Natural killer cell (primary cell): Measurements from ENCODE around the gene CRABP2. TPM values are rescaled to one million over a fixed set of nuclear protein-coding genes. Genes with fewer than 3 reads are reported as not detected.

Source experiments
- ATAC-seq, 3 donors: fragments of 150-1000 bp in 2 of 3; fragments of 200-7000 bp in 1 of 3; cut with Tn5 transposase; 1 replicate in 1 of 3; 2 replicates in 2 of 3; pipeline ENCODE4 v1.10.0; 2021; ENCODE audit warnings: mild to moderate bottlenecking in 2 of 3, moderate library complexity in 2 of 3
- DNase-seq, 2 donors: peaks; one replicate each; pipeline versions ENCODE4 v3.0.0 to v3.0.0-alpha.2; 2013 to 2021; ENCODE audit warnings: mixed read lengths in 1 of 2
- H3K27ac ChIP-seq: one replicate; pipeline ENCODE4 v1.5.1; 2013; ENCODE audit warnings: mild to moderate bottlenecking, low read length
- H3K27me3 ChIP-seq: one replicate; pipeline ENCODE4 v1.6.1; 2013; ENCODE audit warnings: low read length; ENCODE audit not compliant: control insufficient read depth, insufficient read depth
- H3K36me3 ChIP-seq: one replicate; pipeline ENCODE4 v1.6.1; 2013; ENCODE audit warnings: low read length; ENCODE audit not compliant: control insufficient read depth, insufficient read depth
- H3K4me1 ChIP-seq: one replicate; pipeline ENCODE4 v1.6.1; 2013; ENCODE audit warnings: low read length; ENCODE audit not compliant: control insufficient read depth, insufficient read depth
- H3K4me3 ChIP-seq: one replicate; pipeline ENCODE4 v1.5.1; 2013; ENCODE audit warnings: low read length
- H3K9me3 ChIP-seq: one replicate; pipeline ENCODE4 v1.6.1; 2013; ENCODE audit warnings: low read length; ENCODE audit not compliant: control insufficient read depth, insufficient read depth
- H3K27ac Mint-ChIP-seq, 2 donors: one replicate each; pipeline ENCODE4 v1.8.0; 2022; ENCODE audit warnings: mild to moderate bottlenecking in 2 of 2, mixed read lengths in 2 of 2, moderate library complexity in 1 of 2
- H3K27me3 Mint-ChIP-seq, 2 donors: one replicate each; pipeline ENCODE4 v1.8.0; 2022; ENCODE audit warnings: low read depth in 2 of 2, mixed read lengths in 2 of 2
- H3K36me3 Mint-ChIP-seq: one replicate; pipeline ENCODE4 v1.8.0; 2022; ENCODE audit warnings: mixed read lengths
- H3K4me1 Mint-ChIP-seq, 2 donors: one replicate each; pipeline ENCODE4 v1.8.0; 2022; ENCODE audit warnings: mixed read lengths in 2 of 2
- H3K4me3 Mint-ChIP-seq: one replicate; pipeline ENCODE4 v1.8.0; 2022; ENCODE audit warnings: mild to moderate bottlenecking, moderate library complexity, mixed read lengths
- H3K9me3 Mint-ChIP-seq, 2 donors: one replicate each; pipeline ENCODE4 v1.8.0; 2022; ENCODE audit warnings: mixed read lengths in 2 of 2
- WGBS: methylation state at CpG from one replicate; pipeline ENCODE4 v1.1.7; 2013; ENCODE audit warnings: missing lambda C conversion rate; ENCODE audit not compliant: insufficient coverage; 5-methylcytosine and 5-hydroxymethylcytosine counted together
- intact Hi-C: fragments of 100-400 bp; cut with micrococcal nuclease; formaldehyde crosslinking; loops from one replicate; pipeline ENCODE4 v1.14.2; 2022
- total RNA-seq, 4 donors: library from RNA; stranded (reverse); fragments of 120-200 nt in 1 of 4; gene quantifications; one replicate each; pipeline versions ENCODE4 v1.2.3 to v1.2.4, GENCODE V29; 2013 to 2022
- TF ChIP-seq, protein P1 (sequence below): fragments of 200-600 bp; IDR thresholded peaks from one replicate; pipeline ENCODE4 v1.8.0; 2022; ENCODE audit warnings: antibody characterized with exemption

The CRABP2 gene
- total RNA-seq, 3 donors from 2014 or later (not counting 1 experiment from before 2014, with no cell fraction given), result 3.0 to 3.8 (median 3.0) TPM

DNA sequence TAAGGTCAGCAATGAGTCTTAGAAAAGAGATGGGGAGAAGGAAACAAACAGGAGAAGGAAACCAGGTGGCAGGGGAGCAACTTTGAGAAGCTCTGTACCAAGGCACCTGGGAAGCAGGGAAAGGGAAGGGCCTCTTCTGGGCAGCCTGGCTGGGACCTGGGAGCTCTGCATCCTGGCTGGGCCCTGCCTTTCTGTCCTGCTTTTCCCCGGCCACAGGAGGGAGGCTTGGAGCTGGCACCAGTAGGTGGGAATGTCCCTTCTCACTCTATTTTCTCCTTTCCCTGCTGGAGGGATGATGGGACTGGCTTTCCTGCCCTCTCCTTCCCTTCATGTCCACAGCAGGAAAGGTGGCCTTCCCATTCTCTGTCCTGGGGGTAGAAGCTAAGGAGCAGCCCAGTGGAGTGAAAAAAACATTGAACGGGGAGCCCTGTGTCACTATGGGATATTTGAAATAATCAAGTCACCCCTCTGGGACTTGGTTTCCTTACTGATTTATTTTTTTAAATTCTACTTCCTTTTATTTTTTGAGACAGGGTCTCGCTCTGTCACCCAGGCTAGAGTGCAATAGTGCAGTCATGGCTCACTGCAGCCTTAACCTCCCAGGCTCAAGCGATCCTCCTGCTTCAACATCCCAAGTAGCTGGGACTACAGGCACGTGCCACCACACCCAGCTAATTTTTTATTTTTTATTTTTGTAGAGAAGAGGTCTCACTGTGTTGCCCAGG, 23.1 kb downstream of the CRABP2 start:
- peaks cover 32% of the 10 kb centered on the region for H3K27me3 ChIP-seq
- H3K27me3 Mint-ChIP-seq, result peaks cover 36 to 39% of the 10 kb centered on the region in 2 donors
- no peak for ATAC-seq

DNA sequence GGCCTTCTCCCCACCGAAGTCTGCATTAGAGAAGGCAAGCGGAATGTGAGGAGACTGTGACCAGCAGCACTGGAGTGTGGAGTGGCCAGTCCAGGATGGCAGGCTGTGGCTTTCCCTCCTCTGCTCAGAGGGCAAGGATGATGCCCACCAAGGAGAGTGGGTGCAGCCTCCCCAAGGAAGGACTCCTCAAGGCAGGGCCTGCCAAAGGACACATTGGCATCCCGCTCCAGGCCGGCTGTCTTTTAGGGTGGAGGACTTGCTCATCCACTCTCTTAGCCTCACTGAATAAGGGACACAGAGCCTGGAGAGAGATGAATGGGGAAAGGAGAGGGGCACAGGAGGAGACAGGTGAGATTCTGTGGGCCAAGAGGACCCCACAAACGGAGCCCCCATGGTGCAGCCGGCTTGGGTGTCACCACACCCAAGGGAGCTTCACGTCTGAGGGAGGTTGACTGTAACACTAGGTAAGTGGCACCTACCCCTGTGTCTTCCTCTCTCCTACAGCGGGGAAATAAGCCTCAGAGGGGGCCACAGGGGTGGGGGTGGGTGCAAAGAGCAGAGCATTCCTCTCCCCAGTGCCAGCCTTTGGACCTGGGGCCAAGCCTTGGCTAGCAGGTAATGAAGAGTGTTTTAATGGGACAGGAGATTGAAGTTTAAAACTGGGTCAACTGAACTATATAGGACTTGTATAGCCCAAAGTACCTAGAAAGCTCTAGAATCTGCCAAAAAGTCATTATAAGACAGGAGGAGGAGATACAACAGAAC, 24.0 kb downstream of the CRABP2 start:
- H3K4me3 ChIP-seq, result no peak overlapping the region
- no peak for ATAC-seq
- no peak for DNase-seq
- H3K9me3 Mint-ChIP-seq, result no peaks in the 10 kb centered on the region
- intact Hi-C loops, result no loop called here
- no peak overlapping the region for H3K27ac ChIP-seq
- no peaks in the 10 kb centered on the region for H3K36me3 Mint-ChIP-seq
- H3K4me1 ChIP-seq, result peaks cover 17% of the 10 kb centered on the region
- no peak overlapping the region for H3K4me3 Mint-ChIP-seq
- TF ChIP-seq, protein P1, sequence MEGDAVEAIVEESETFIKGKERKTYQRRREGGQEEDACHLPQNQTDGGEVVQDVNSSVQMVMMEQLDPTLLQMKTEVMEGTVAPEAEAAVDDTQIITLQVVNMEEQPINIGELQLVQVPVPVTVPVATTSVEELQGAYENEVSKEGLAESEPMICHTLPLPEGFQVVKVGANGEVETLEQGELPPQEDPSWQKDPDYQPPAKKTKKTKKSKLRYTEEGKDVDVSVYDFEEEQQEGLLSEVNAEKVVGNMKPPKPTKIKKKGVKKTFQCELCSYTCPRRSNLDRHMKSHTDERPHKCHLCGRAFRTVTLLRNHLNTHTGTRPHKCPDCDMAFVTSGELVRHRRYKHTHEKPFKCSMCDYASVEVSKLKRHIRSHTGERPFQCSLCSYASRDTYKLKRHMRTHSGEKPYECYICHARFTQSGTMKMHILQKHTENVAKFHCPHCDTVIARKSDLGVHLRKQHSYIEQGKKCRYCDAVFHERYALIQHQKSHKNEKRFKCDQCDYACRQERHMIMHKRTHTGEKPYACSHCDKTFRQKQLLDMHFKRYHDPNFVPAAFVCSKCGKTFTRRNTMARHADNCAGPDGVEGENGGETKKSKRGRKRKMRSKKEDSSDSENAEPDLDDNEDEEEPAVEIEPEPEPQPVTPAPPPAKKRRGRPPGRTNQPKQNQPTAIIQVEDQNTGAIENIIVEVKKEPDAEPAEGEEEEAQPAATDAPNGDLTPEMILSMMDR, result no peak
- no peak overlapping the region for H3K27ac Mint-ChIP-seq
- H3K9me3 ChIP-seq, result no peaks in the 10 kb centered on the region
- peaks cover 39 to 40% of the 10 kb centered on the region in 2 donors for H3K27me3 Mint-ChIP-seq
- H3K27me3 ChIP-seq, result peaks cover 34% of the 10 kb centered on the region
- no peaks in the 10 kb centered on the region for H3K36me3 ChIP-seq
- peaks cover 5 to 17% of the 10 kb centered on the region in 2 donors for H3K4me1 Mint-ChIP-seq
- WGBS, result 80% methylated on average over 7 of the region's 8 CpGs

More for the DNA sequence above, 23.1 kb downstream of the CRABP2 start:
- no peaks in the 10 kb centered on the region for H3K36me3 Mint-ChIP-seq
- WGBS, result 69% methylated on average over 3 of the region's 5 CpGs
- no peak for DNase-seq
- intact Hi-C loops, result no loop called here
- no peaks in the 10 kb centered on the region for H3K36me3 ChIP-seq
- no peak overlapping the region for H3K27ac ChIP-seq
- H3K4me3 ChIP-seq, result no peak overlapping the region
- H3K4me1 ChIP-seq, result peaks cover 13% of the 10 kb centered on the region
- no peak overlapping the region for H3K4me3 Mint-ChIP-seq
- no peaks in the 10 kb centered on the region for H3K9me3 ChIP-seq
- peaks cover 5 to 12% of the 10 kb centered on the region in 2 donors for H3K4me1 Mint-ChIP-seq
- H3K9me3 Mint-ChIP-seq, result no peaks in the 10 kb centered on the region
- TF ChIP-seq, protein P1, result no peak
- H3K27ac Mint-ChIP-seq, result no peak overlapping the region

DNA sequence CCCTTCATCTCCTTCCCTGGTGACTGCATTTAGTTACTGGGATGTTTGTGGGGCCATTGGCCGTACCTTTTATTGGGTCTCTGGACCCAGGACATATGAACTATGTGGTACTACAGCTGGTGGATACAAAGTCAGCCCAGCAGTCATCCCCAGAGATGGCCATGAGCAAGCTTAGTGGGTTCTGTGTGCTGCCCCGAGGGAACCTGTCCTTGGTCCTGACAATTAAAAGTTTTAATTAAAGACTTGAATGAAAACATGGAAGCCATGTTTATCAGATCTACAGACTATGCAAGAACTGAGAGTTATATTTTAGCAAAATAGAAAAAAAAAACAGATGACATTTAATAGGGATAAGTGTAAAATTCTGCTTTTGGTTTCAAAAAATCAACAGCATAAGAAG, 25.3 kb downstream of the CRABP2 start:
- intact Hi-C loops, result no loop called here
- Mint-ChIP-seq H3K36me3 (no peaks in the 10 kb centered on the region), H3K27ac (no peak overlapping the region), H3K9me3 (no peaks in the 10 kb centered on the region), H3K4me1 (peaks cover 5 to 17% of the 10 kb centered on the region in 2 donors), H3K27me3 (peaks cover 39 to 40% of the 10 kb centered on the region in 2 donors), H3K4me3 (no peak overlapping the region)
- WGBS, result 51% methylated on average over 2 of the region's 2 CpGs
- ATAC-seq (no peak), DNase-seq (no peak)
- TF ChIP-seq, protein P1, result no peak
- H3K36me3 ChIP-seq, result no peaks in the 10 kb centered on the region
- H3K4me3 ChIP-seq, result no peak overlapping the region
- H3K27me3 ChIP-seq, result peaks cover 44% of the 10 kb centered on the region
- peaks cover 17% of the 10 kb centered on the region for H3K4me1 ChIP-seq
- H3K9me3 ChIP-seq, result no peaks in the 10 kb centered on the region
- H3K27ac ChIP-seq, result no peak overlapping the region
